GM23338 (cell line): ENCODE data around the gene CYBA. TPM values are rescaled to one million over a fixed set of nuclear protein-coding genes. Genes with fewer than 3 reads are reported as not detected.

ENCODE experiments used
- ATAC-seq: fragments of 200-7000 bp; cut with Tn5 transposase; 3 replicates; pipeline ENCODE4 v1.9.1; 2020
- DNase-seq: peaks from one replicate; pipeline ENCODE4 v3.0.0-alpha.2; 2015; ENCODE audit warnings: low spot score
- H2AFZ ChIP-seq: fragments of 200-600 bp; sonication (generic); 2 replicates; pipeline ENCODE4 v1.8.0; 2016; ENCODE audit warnings: antibody characterized with exemption, mild to moderate bottlenecking, moderate library complexity
- H3F3A ChIP-seq: fragments of 200-600 bp; sonication (generic); replicated peaks from 2 replicates; pipeline ENCODE4 v1.8.0; 2017; ENCODE audit warnings: antibody characterized with exemption, mixed run types, low read depth
- H3K27ac ChIP-seq: fragments of 200-600 bp; sonication (generic); 2 replicates; pipeline ENCODE4 v1.6.1; 2016; ENCODE audit warnings: low read depth
- H3K27me3 ChIP-seq: fragments of 200-600 bp; sonication (generic); 2 replicates; pipeline ENCODE4 v1.8.0; 2016; ENCODE audit warnings: mild to moderate bottlenecking, mixed run types, moderate library complexity; ENCODE audit not compliant: insufficient read depth
- H3K36me3 ChIP-seq: fragments of 200-600 bp; sonication (generic); 2 replicates; pipeline ENCODE4 v1.8.0; 2016; ENCODE audit warnings: mild to moderate bottlenecking; ENCODE audit not compliant: insufficient read depth
- H3K4me1 ChIP-seq: fragments of 200-600 bp; sonication (generic); 2 replicates; pipeline ENCODE4 v1.8.0; 2016; ENCODE audit warnings: mild to moderate bottlenecking, moderate library complexity; ENCODE audit not compliant: insufficient read depth
- H3K4me2 ChIP-seq: fragments of 200-600 bp; sonication (generic); 2 replicates; pipeline ENCODE4 v1.7.1; 2017; ENCODE audit warnings: mixed run types
- H3K4me3 ChIP-seq: fragments of 200-600 bp; sonication (generic); 2 replicates; pipeline ENCODE4 v1.6.1; 2016; ENCODE audit warnings: mixed run types
- H3K79me2 ChIP-seq: fragments of 200-600 bp; sonication (generic); replicated peaks from 2 replicates; pipeline ENCODE4 v1.8.0; 2017; ENCODE audit warnings: mild to moderate bottlenecking; ENCODE audit not compliant: insufficient read depth
- H3K9me2 ChIP-seq: fragments of 200-600 bp; sonication (generic); 2 replicates; pipeline ENCODE4 v1.8.0; 2017; ENCODE audit not compliant: insufficient read depth
- H4K20me1 ChIP-seq: fragments of 200-600 bp; sonication (generic); replicated peaks from 2 replicates; pipeline ENCODE4 v1.8.0; 2017; ENCODE audit warnings: mild to moderate bottlenecking; ENCODE audit not compliant: insufficient read depth
- H3K27ac Mint-ChIP-seq: 2 replicates; pipeline ENCODE4 v1.8.0; 2020; ENCODE audit warnings: inconsistent platforms, mild to moderate bottlenecking, moderate library complexity, mixed read lengths
- H3K27me3 Mint-ChIP-seq: 3 replicates; pipeline ENCODE4 v1.8.0; 2022; ENCODE audit warnings: low read depth, mild to moderate bottlenecking, moderate library complexity, mixed read lengths, inconsistent platforms; ENCODE audit not compliant: insufficient read depth, poor library complexity
- H3K36me3 Mint-ChIP-seq: 3 replicates; pipeline ENCODE4 v1.8.0; 2021; ENCODE audit warnings: low read depth, mild to moderate bottlenecking, inconsistent platforms, moderate library complexity, mixed read lengths
- H3K4me1 Mint-ChIP-seq: 3 replicates; pipeline ENCODE4 v1.8.0; 2020; ENCODE audit warnings: mild to moderate bottlenecking, inconsistent platforms, mixed read lengths
- H3K4me3 Mint-ChIP-seq: 3 replicates; pipeline ENCODE4 v1.8.0; 2021; ENCODE audit warnings: moderate library complexity, mild to moderate bottlenecking, inconsistent platforms, mixed read lengths
- H3K9me3 Mint-ChIP-seq: 3 replicates; pipeline ENCODE4 v1.8.0; 2020; ENCODE audit warnings: moderate library complexity, mild to moderate bottlenecking, inconsistent platforms, mixed read lengths
- CREB1 ChIP-seq: fragments of 250-450 bp; sonication (Bioruptor Pico); IDR thresholded peaks from 2 replicates; pipeline ENCODE4 v1.5.0; 2020; ENCODE audit warnings: low read depth, mild to moderate bottlenecking, moderate library complexity
- EZH2 ChIP-seq: fragments of 200-600 bp; sonication (generic); IDR thresholded peaks from one replicate; pipeline ENCODE4 v1.8.0; 2017; ENCODE audit warnings: antibody characterized with exemption, mild to moderate bottlenecking, low read depth; ENCODE audit not compliant: unreplicated experiment
- EZH2phosphoT487 ChIP-seq: fragments of 200-600 bp; sonication (generic); IDR thresholded peaks from one replicate; pipeline ENCODE4 v1.8.1; 2018; ENCODE audit warnings: antibody characterized with exemption; ENCODE audit not compliant: unreplicated experiment
- JUNB ChIP-seq: IDR thresholded peaks from one replicate; pipeline ENCODE4 v1.6.1; 2016; ENCODE audit warnings: antibody characterized with exemption; ENCODE audit not compliant: unreplicated experiment
- NANOG ChIP-seq: IDR thresholded peaks from 2 replicates; pipeline ENCODE4 v1.6.1; 2016; ENCODE audit warnings: antibody characterized with exemption, borderline replicate concordance
- POLR2AphosphoS5 ChIP-seq: IDR thresholded peaks from 2 replicates; pipeline ENCODE4 v1.6.1; 2016; ENCODE audit warnings: antibody characterized with exemption, low read depth
- STAT1 ChIP-seq: IDR thresholded peaks from one replicate; pipeline ENCODE4 v1.6.1; 2016; ENCODE audit warnings: antibody characterized with exemption; ENCODE audit not compliant: unreplicated experiment
- ZNF114 ChIP-seq: fragments of 250-450 bp; sonication (Bioruptor Pico); IDR thresholded peaks from 2 replicates; pipeline ENCODE4 v1.5.0; 2020; ENCODE audit warnings: mild to moderate bottlenecking, moderate library complexity
- ZNF331 ChIP-seq: fragments of 250-450 bp; sonication (Bioruptor Pico); IDR thresholded peaks from 2 replicates; pipeline ENCODE4 v1.5.0; 2020; ENCODE audit warnings: low read depth, mild to moderate bottlenecking, moderate library complexity
- polyA plus RNA-seq: library from polyadenylated mRNA; unstranded; fragments of >200 nt; fragmentation: Nextera tagmentation; extraction: Ambion mirVana; gene quantifications from 2 replicates; pipeline ENCODE4 v1.2.1, GENCODE V29; 2016
- total RNA-seq: library from RNA; depleted of rRNA; stranded (reverse); fragments of >200 nt; shearing (Covaris generic); gene quantifications from 2 replicates; pipeline ENCODE4 v1.2.3, GENCODE V29; 2014
- TF ChIP-seq, protein P1 (sequence below), 2 experiments: fragments of 200-600 bp in 1 of 2; sonication (generic) in 1 of 2; conservative IDR thresholded peaks; 2 replicates each; pipeline versions ENCODE4 v1.5.1 to v1.6.1; 2016 to 2017; ENCODE audit warnings: antibody characterized with exemption in 2 of 2, low read depth in 2 of 2, mild to moderate bottlenecking in 2 of 2, moderate library complexity in 1 of 2
- TF ChIP-seq, protein P2 (sequence below): fragments of 250-450 bp; sonication (Bioruptor Pico); IDR thresholded peaks from 2 replicates; pipeline ENCODE4 v1.5.0; 2020; ENCODE audit warnings: mild to moderate bottlenecking, moderate library complexity
- TF ChIP-seq, protein P3 (sequence below): IDR thresholded peaks from 2 replicates; pipeline ENCODE4 v1.6.1; 2016; ENCODE audit warnings: antibody characterized with exemption

CYBA gene
- total and polyA plus RNA-seq, 2 experiments from 2014 or later = 275 to 281 TPM

DNA sequence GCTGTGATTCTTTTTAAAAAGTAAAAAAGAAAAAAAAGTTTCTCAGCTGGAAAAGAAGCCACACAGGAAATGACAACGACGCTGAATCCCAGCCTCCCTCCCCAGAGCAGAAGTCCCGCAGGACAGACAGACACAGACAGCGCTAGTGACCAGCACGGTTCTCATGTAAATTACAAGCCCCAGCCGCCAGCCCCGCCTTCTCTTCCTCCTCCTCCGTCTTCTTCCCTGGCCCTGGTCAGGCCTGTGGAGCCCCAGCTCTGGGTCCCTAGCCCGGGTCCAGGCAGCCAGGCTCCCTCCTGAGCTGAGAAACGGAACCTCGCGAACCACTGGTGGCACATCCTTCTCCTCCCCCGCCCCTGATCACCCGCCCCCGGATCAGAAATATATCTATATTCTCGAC is 19.5 kb downstream of the CYBA start:
- peaks cover 13% of the 10 kb centered on the region; the same call in 1 of the 2 replicates for H3K36me3 ChIP-seq
- no peak for ATAC-seq

More for the DNA sequence above, 19.5 kb downstream of the CYBA start:
- H4K20me1 ChIP-seq = 0 out of 2 replicates have a peak, but pooled peaks cover under 1% of the 10 kb centered on the region
- H3K79me2 ChIP-seq = no peaks in the 10 kb centered on the region
- no peaks in the 10 kb centered on the region for H3K9me3 Mint-ChIP-seq
- H3K4me3 Mint-ChIP-seq = no peak overlapping the region; the same call in 2 of the 3 replicates
- TF ChIP-seq, protein P1, sequence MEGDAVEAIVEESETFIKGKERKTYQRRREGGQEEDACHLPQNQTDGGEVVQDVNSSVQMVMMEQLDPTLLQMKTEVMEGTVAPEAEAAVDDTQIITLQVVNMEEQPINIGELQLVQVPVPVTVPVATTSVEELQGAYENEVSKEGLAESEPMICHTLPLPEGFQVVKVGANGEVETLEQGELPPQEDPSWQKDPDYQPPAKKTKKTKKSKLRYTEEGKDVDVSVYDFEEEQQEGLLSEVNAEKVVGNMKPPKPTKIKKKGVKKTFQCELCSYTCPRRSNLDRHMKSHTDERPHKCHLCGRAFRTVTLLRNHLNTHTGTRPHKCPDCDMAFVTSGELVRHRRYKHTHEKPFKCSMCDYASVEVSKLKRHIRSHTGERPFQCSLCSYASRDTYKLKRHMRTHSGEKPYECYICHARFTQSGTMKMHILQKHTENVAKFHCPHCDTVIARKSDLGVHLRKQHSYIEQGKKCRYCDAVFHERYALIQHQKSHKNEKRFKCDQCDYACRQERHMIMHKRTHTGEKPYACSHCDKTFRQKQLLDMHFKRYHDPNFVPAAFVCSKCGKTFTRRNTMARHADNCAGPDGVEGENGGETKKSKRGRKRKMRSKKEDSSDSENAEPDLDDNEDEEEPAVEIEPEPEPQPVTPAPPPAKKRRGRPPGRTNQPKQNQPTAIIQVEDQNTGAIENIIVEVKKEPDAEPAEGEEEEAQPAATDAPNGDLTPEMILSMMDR (conservative IDR thresholded peaks at IDR 0.05; ENCODE audit: low read depth in 2 of 2) = no peak
- TF ChIP-seq EZH2 (no peak), ZNF114 (CRISPR knock-in tag) (no peak), STAT1 (no peak), CREB1 (CRISPR knock-in tag) (no peak), NANOG (no peak), JUNB (no peak), EZH2phosphoT487 (no peak), POLR2AphosphoS5 (no peak), ZNF331 (no peak)
- TF ChIP-seq, protein P2, sequence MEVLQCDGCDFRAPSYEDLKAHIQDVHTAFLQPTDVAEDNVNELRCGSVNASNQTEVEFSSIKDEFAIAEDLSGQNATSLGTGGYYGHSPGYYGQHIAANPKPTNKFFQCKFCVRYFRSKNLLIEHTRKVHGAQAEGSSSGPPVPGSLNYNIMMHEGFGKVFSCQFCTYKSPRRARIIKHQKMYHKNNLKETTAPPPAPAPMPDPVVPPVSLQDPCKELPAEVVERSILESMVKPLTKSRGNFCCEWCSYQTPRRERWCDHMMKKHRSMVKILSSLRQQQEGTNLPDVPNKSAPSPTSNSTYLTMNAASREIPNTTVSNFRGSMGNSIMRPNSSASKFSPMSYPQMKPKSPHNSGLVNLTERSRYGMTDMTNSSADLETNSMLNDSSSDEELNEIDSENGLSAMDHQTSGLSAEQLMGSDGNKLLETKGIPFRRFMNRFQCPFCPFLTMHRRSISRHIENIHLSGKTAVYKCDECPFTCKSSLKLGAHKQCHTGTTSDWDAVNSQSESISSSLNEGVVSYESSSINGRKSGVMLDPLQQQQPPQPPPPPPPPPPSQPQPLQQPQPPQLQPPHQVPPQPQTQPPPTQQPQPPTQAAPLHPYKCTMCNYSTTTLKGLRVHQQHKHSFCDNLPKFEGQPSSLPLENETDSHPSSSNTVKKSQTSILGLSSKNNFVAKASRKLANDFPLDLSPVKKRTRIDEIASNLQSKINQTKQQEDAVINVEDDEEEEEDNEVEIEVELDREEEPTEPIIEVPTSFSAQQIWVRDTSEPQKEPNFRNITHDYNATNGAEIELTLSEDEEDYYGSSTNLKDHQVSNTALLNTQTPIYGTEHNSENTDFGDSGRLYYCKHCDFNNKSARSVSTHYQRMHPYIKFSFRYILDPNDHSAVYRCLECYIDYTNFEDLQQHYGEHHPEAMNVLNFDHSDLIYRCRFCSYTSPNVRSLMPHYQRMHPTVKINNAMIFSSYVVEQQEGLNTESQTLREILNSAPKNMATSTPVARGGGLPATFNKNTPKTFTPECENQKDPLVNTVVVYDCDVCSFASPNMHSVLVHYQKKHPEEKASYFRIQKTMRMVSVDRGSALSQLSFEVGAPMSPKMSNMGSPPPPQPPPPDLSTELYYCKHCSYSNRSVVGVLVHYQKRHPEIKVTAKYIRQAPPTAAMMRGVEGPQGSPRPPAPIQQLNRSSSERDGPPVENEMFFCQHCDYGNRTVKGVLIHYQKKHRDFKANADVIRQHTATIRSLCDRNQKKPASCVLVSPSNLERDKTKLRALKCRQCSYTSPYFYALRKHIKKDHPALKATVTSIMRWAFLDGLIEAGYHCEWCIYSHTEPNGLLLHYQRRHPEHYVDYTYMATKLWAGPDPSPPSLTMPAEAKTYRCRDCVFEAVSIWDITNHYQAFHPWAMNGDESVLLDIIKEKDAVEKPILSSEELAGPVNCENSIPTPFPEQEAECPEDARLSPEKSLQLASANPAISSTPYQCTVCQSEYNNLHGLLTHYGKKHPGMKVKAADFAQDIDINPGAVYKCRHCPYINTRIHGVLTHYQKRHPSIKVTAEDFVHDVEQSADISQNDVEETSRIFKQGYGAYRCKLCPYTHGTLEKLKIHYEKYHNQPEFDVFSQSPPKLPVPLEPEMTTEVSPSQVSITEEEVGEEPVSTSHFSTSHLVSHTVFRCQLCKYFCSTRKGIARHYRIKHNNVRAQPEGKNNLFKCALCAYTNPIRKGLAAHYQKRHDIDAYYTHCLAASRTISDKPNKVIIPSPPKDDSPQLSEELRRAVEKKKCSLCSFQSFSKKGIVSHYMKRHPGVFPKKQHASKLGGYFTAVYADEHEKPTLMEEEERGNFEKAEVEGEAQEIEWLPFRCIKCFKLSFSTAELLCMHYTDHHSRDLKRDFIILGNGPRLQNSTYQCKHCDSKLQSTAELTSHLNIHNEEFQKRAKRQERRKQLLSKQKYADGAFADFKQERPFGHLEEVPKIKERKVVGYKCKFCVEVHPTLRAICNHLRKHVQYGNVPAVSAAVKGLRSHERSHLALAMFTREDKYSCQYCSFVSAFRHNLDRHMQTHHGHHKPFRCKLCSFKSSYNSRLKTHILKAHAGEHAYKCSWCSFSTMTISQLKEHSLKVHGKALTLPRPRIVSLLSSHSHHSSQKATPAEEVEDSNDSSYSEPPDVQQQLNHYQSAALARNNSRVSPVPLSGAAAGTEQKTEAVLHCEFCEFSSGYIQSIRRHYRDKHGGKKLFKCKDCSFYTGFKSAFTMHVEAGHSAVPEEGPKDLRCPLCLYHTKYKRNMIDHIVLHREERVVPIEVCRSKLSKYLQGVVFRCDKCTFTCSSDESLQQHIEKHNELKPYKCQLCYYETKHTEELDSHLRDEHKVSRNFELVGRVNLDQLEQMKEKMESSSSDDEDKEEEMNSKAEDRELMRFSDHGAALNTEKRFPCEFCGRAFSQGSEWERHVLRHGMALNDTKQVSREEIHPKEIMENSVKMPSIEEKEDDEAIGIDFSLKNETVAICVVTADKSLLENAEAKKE (CRISPR knock-in tag) = no peak
- TF ChIP-seq, protein P3, sequence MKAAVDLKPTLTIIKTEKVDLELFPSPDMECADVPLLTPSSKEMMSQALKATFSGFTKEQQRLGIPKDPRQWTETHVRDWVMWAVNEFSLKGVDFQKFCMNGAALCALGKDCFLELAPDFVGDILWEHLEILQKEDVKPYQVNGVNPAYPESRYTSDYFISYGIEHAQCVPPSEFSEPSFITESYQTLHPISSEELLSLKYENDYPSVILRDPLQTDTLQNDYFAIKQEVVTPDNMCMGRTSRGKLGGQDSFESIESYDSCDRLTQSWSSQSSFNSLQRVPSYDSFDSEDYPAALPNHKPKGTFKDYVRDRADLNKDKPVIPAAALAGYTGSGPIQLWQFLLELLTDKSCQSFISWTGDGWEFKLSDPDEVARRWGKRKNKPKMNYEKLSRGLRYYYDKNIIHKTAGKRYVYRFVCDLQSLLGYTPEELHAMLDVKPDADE = no peak
- DNase-seq = no peak
- peaks cover 15% of the 10 kb centered on the region for H3K27me3 Mint-ChIP-seq
- H3K27me3 ChIP-seq = no peaks in the 10 kb centered on the region; the same call in 1 of the 2 replicates
- peaks cover 10% of the 10 kb centered on the region; the same call in 1 of the 2 replicates for H3K4me1 ChIP-seq
- no peak overlapping the region for H3K4me3 ChIP-seq
- H3K4me1 Mint-ChIP-seq = peaks cover 29% of the 10 kb centered on the region
- no peaks in the 10 kb centered on the region for H3K9me2 ChIP-seq
- H3K4me2 ChIP-seq = no peak overlapping the region
- H3K27ac Mint-ChIP-seq = no peak overlapping the region; the same call in 1 of the 2 replicates
- H3K27ac ChIP-seq = no peak overlapping the region
- H2AFZ ChIP-seq = no peak overlapping the region
- H3K36me3 Mint-ChIP-seq = peaks cover 42% of the 10 kb centered on the region
- H3F3A ChIP-seq = peaks cover 14% of the 10 kb centered on the region; the same call in 1 of the 2 replicates
